Liver (tissue), 9 donors: ENCODE data around the gene BCL6B. TPM values are rescaled to one million over a fixed set of nuclear protein-coding genes. Genes with fewer than 3 reads are reported as not detected.

ENCODE experiments used
- DNase-seq: peaks from one replicate; pipeline ENCODE4 v3.0.0-alpha.2; 2017; ENCODE audit warnings: low spot score
- H3K27ac ChIP-seq, 2 donors: one replicate each; pipeline ENCODE4 v1.7.0; 2013; ENCODE audit warnings: inconsistent platforms in 2 of 2, low read length in 2 of 2, control low read depth in 1 of 2, low read depth in 1 of 2, mild to moderate bottlenecking in 1 of 2
- H3K27me3 ChIP-seq, 4 donors: one replicate each; pipeline versions ENCODE4 v1.6.1 to v1.7.0; 2013; ENCODE audit warnings: low read length in 3 of 4, inconsistent platforms in 1 of 4, mild to moderate bottlenecking in 1 of 4, moderate library complexity in 1 of 4; ENCODE audit not compliant: control insufficient read depth in 4 of 4, insufficient read depth in 4 of 4
- H3K36me3 ChIP-seq, 4 donors: one replicate each; pipeline versions ENCODE4 v1.6.1 to v1.7.0; 2013; ENCODE audit warnings: low read length in 3 of 4, mild to moderate bottlenecking in 3 of 4, low read depth in 1 of 4, moderate library complexity in 1 of 4; ENCODE audit not compliant: control insufficient read depth in 4 of 4, insufficient read depth in 3 of 4
- H3K4me1 ChIP-seq, 4 donors: one replicate each; pipeline versions ENCODE4 v1.6.1 to v1.7.0; 2013; ENCODE audit warnings: low read length in 3 of 4, mild to moderate bottlenecking in 3 of 4, moderate library complexity in 1 of 4; ENCODE audit not compliant: control insufficient read depth in 4 of 4, insufficient read depth in 4 of 4
- H3K4me3 ChIP-seq, 3 donors: one replicate each; pipeline versions ENCODE4 v1.6.1 to v1.7.0; 2013; ENCODE audit warnings: low read length in 3 of 3, control low read depth in 1 of 3, low read depth in 1 of 3, mild to moderate bottlenecking in 1 of 3
- H3K9ac ChIP-seq, 2 donors: one replicate each; pipeline ENCODE4 v1.7.0; 2013; ENCODE audit warnings: low read length in 2 of 2, mild to moderate bottlenecking in 2 of 2, moderate library complexity in 2 of 2, control low read depth in 1 of 2, low read depth in 1 of 2
- H3K9me3 ChIP-seq, 4 donors: one replicate each; pipeline versions ENCODE4 v1.6.1 to v1.7.0; 2013; ENCODE audit warnings: low read length in 3 of 4; ENCODE audit not compliant: control insufficient read depth in 4 of 4
- ATF3 ChIP-seq: IDR thresholded peaks from 2 replicates; pipeline ENCODE4 v1.6.1; 2016; ENCODE audit warnings: antibody characterized with exemption
- CTCF ChIP-seq: fragments of 150-350 bp; IDR thresholded peaks from 2 replicates; pipeline ENCODE4 v1.5.1; 2017; ENCODE audit warnings: improper control_type of control experiment, low read depth, low read length; ENCODE audit not compliant: missing input control
- EGR1 ChIP-seq, 2 donors: IDR thresholded peaks; 2 replicates each; pipeline ENCODE4 v1.6.1; 2016 to 2018; ENCODE audit warnings: antibody characterized with exemption in 2 of 2, low read depth in 2 of 2
- FOXA1 ChIP-seq: IDR thresholded peaks from 2 replicates; pipeline ENCODE4 v1.6.1; 2016; ENCODE audit warnings: antibody characterized with exemption
- FOXA2 ChIP-seq: IDR thresholded peaks from 2 replicates; pipeline ENCODE4 v1.6.1; 2016; ENCODE audit warnings: antibody characterized with exemption
- GABPA ChIP-seq, 2 donors: IDR thresholded peaks in 1 of 2; conservative IDR thresholded peaks in 1 of 2; 2 replicates each; pipeline ENCODE4 v1.6.1; 2016; ENCODE audit warnings: antibody characterized with exemption in 2 of 2, mild to moderate bottlenecking in 1 of 2, moderate library complexity in 1 of 2
- HNF4A ChIP-seq, 2 donors: conservative IDR thresholded peaks; 2 replicates each; pipeline ENCODE4 v1.6.1; 2016; ENCODE audit warnings: antibody characterized with exemption in 2 of 2, mild to moderate bottlenecking in 2 of 2
- HNF4G ChIP-seq: IDR thresholded peaks from 2 replicates; pipeline ENCODE4 v1.6.1; 2016; ENCODE audit warnings: antibody characterized with exemption
- JUND ChIP-seq, 2 donors: IDR thresholded peaks; 2 replicates each; pipeline ENCODE4 v1.6.1; 2016; ENCODE audit warnings: antibody characterized with exemption in 2 of 2
- MAX ChIP-seq: IDR thresholded peaks from 2 replicates; pipeline ENCODE4 v1.6.1; 2016; ENCODE audit warnings: antibody characterized with exemption
- NR2F2 ChIP-seq: IDR thresholded peaks from 2 replicates; pipeline ENCODE4 v1.6.1; 2016; ENCODE audit warnings: antibody characterized with exemption
- RAD21 ChIP-seq, 2 donors: IDR thresholded peaks; 2 replicates each; pipeline ENCODE4 v1.6.1; 2016; ENCODE audit warnings: antibody characterized with exemption in 2 of 2, mild to moderate bottlenecking in 2 of 2
- REST ChIP-seq: IDR thresholded peaks from 2 replicates; pipeline ENCODE4 v1.6.1; 2016; ENCODE audit warnings: antibody characterized with exemption, mild to moderate bottlenecking
- RXRA ChIP-seq, 2 donors: IDR thresholded peaks; 2 replicates each; pipeline ENCODE4 v1.6.1; 2017 to 2018; ENCODE audit warnings: antibody characterized with exemption in 2 of 2, mild to moderate bottlenecking in 1 of 2
- SP1 ChIP-seq: IDR thresholded peaks from 2 replicates; pipeline ENCODE4 v1.6.1; 2018; ENCODE audit warnings: antibody characterized with exemption, mild to moderate bottlenecking
- TAF1 ChIP-seq: conservative IDR thresholded peaks from 2 replicates; pipeline ENCODE4 v1.6.1; 2016; ENCODE audit warnings: antibody characterized with exemption, mild to moderate bottlenecking
- YY1 ChIP-seq: IDR thresholded peaks from 2 replicates; pipeline ENCODE4 v1.6.1; 2016; ENCODE audit warnings: antibody characterized with exemption, mild to moderate bottlenecking
- ZBTB33 ChIP-seq: IDR thresholded peaks from 2 replicates; pipeline ENCODE4 v1.6.1; 2016; ENCODE audit warnings: antibody characterized with exemption
- WGBS: extraction: QIAGEN DNeasy Blood & Tissue Kit; methylation state at CpG from one replicate; pipeline ENCODE4 v1.1.7; 2013; 5-methylcytosine and 5-hydroxymethylcytosine counted together
- polyA plus RNA-seq, 2 donors: library from polyadenylated mRNA; stranded (reverse) in 1 of 2; unstranded in 1 of 2; fragments of 200-250 nt in 1 of 2; fragments of >200 nt in 1 of 2; fragmentation: Nextera tagmentation in 1 of 2; extraction: Ambion mirVana in 1 of 2; gene quantifications; one replicate each; pipeline versions ENCODE4 v1.2.1 to v1.2.3, GENCODE V29; 2013 to 2015
- total RNA-seq, 2 donors: library from RNA; depleted of rRNA; stranded (reverse); fragments of >200 nt; gene quantifications; one replicate each; pipeline ENCODE4 v1.2.3, GENCODE V29; 2014
- donor health status: healthy.
- donor health status: healthy.
- donor health status: healthy.
- donor health status: healthy.
- donor health status: healthy.

Gene BCL6B
- total and polyA plus RNA-seq, 4 donors: 1.1 to 5.7 (median 1.8) TPM

- TF ChIP-seq CTCF (no peak), HNF4G (no peak), YY1 (no peak), ZBTB33 (no peak), TAF1 (no peak), RAD21 (IDR thresholded peaks at IDR 0.05) (no peak), MAX (no peak)
Measured at GRCh38 chr17:7007143-7007542, 15.7 kb upstream of the BCL6B start (continued).

GRCh38 chr17:7010523-7010922, 12.3 kb upstream of the BCL6B start:
- H3K27me3 ChIP-seq: no peaks in the 10 kb centered on the region
- no peaks in the 10 kb centered on the region for H3K9me3 ChIP-seq
- TF ChIP-seq FOXA2 (no peak), EGR1 (IDR thresholded peaks at IDR 0.05; ENCODE audit: low read depth in 2 of 2) (no peak), HNF4A (conservative IDR thresholded peaks at IDR 0.05) (no peak), REST (no peak), RXRA (IDR thresholded peaks at IDR 0.05) (no peak), MAX (no peak), HNF4G (no peak), CTCF (no peak), RAD21 (IDR thresholded peaks at IDR 0.05) (no peak), NR2F2 (no peak), FOXA1 (no peak), SP1 (no peak), JUND (IDR thresholded peaks at IDR 0.05) (no peak), GABPA (IDR thresholded peaks at IDR 0.05 in 1 of 2, conservative IDR thresholded peaks at IDR 0.05 in 1 of 2) (no peak), ZBTB33 (no peak), YY1 (no peak), ATF3 (no peak), TAF1 (no peak)
- no peak for DNase-seq
- H3K36me3 ChIP-seq: peaks cover 0 to 7% (median under 1%) of the 10 kb centered on the region in 4 donors
- peaks cover 6 to 34% (median 25%) of the 10 kb centered on the region in 4 donors for H3K4me1 ChIP-seq
- H3K9ac ChIP-seq: no peak overlapping the region
- 91% methylated on average over 2 of the region's 2 CpGs for WGBS
- H3K27ac ChIP-seq: no peak overlapping the region
- no peak overlapping the region for H3K4me3 ChIP-seq
